Omental fat pad (tissue), 4 donors: ENCODE measurements around the gene TTC7B. TPM values are rescaled to one million over a fixed set of nuclear protein-coding genes. Genes with fewer than 3 reads are reported as not detected.

Experiments used
- ATAC-seq: fragments of 150-250 bp; one replicate; pipeline ENCODE4 v1.9.1; 2016; ENCODE audit warnings: mild to moderate bottlenecking, moderate library complexity; ENCODE audit not compliant: low FRiP score
- DNase-seq: peaks from one replicate; pipeline ENCODE4 v3.0.0-alpha.2; 2019; ENCODE audit warnings: low spot score
- total RNA-seq, 4 donors: library from RNA; depleted of rRNA; stranded (reverse); fragments of >200 nt; gene quantifications; one replicate each; pipeline ENCODE4 v1.1.0, GENCODE V29; 2016
- TF ChIP-seq, protein P1 (sequence below), 3 donors: fragments of 450-650 bp; IDR thresholded peaks; one replicate each; pipeline ENCODE4 v1.5.1; 2016 to 2017; ENCODE audit warnings: antibody characterized with exemption in 3 of 3, mild to moderate bottlenecking in 3 of 3, moderate library complexity in 2 of 3

The TTC7B gene
- total RNA-seq, 4 donors from 2014 or later, result 31.9 to 56.3 (median 38.4) TPM

DNA sequence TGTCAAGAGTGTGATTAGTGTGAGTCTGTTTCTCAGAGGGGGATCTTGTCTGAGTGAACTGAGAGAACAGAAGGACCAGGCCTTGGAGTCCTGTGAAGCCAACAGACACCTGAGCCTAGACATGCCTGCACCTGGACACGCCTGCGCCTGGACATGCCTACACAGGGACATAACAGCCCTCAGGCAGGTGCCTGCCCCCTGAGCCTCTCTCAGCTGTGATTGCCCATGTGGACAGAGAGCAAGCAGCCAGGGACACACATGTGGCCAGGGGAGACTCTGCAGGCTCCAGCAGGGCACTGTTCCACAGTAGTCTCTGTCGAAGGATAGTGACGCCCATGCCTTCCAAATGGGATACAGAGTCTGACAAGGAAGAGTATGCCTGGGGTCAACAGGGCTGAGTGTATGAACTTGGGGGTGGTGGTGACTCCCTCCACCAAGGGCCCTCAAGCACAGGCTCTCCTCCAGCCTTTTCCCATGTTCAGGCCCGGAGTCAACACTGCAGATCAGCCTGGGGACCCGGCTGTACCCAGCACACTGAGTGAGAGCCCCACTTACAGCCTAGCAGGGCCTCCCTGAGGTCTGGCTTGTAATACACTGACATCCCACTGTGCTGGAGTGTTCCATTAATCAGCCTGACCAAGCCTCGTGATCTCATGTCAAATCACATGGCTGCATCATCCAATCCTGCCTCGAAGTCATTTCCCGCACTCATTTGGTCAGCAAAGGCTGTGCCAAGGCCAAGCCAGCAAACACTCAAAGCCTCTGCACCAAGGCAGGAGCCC, 246.4 kb downstream of the TTC7B start:
- no peak for DNase-seq
- no peak for ATAC-seq
- TF ChIP-seq, protein P1, sequence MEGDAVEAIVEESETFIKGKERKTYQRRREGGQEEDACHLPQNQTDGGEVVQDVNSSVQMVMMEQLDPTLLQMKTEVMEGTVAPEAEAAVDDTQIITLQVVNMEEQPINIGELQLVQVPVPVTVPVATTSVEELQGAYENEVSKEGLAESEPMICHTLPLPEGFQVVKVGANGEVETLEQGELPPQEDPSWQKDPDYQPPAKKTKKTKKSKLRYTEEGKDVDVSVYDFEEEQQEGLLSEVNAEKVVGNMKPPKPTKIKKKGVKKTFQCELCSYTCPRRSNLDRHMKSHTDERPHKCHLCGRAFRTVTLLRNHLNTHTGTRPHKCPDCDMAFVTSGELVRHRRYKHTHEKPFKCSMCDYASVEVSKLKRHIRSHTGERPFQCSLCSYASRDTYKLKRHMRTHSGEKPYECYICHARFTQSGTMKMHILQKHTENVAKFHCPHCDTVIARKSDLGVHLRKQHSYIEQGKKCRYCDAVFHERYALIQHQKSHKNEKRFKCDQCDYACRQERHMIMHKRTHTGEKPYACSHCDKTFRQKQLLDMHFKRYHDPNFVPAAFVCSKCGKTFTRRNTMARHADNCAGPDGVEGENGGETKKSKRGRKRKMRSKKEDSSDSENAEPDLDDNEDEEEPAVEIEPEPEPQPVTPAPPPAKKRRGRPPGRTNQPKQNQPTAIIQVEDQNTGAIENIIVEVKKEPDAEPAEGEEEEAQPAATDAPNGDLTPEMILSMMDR (IDR thresholded peaks at IDR 0.05), result no peak

- TF ChIP-seq, protein P1 (IDR thresholded peaks at IDR 0.05), result no peak
- ATAC-seq (no peak), DNase-seq (no peak)
Observed at GRCh38 chr14:90569201-90569600, 247.0 kb downstream of the TTC7B start.

DNA sequence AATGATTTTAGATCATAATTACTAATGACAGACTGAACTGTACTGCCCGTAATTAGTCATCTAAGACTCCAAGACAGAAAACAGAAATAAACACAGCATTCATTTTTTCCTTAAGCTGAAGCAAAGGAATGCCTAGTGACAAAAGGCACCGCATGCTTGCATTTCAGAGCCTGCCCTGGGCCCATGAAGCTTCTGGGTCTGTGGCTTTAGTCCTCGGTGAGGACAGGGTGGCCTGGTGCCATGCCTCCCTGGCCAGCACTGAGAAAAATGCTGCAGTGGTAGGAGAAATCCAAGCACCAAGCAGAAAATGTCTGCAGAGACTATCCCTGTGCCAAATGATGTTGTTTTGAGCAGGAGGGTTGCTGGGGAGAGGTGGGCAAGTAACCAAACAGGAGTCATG, 247.8 kb downstream of the TTC7B start:
- TF ChIP-seq, protein P1 (IDR thresholded peaks at IDR 0.05), result no peak
- ATAC-seq, result no peak
- DNase-seq, result no peak

GRCh38 chr14:90567991-90568390, 248.2 kb downstream of the TTC7B start:
- ATAC-seq, result no peak
- DNase-seq, result no peak
- TF ChIP-seq, protein P1 (IDR thresholded peaks at IDR 0.05), result no peak

DNA sequence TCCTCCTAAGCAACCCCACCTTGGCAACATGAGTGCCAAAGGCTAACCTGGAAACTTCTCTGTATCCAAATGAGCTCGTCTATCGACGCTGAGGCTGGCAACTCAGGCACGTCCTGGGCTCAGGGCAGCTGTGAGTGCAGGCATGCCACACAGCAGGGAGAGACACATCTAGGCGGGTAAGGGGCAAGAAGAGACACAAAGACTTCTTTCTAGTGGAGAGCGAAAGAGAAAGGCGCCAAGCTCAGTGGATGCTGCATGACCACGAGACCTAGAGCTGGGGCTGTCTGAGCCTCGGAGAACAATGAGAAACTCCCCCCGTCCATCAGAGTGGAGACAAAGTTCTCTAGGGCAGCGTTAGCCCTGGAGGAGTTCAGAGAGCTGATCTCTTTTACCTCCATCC, 249.0 kb downstream of the TTC7B start:
- no peak for DNase-seq
- no peak for ATAC-seq
- TF ChIP-seq, protein P1 (IDR thresholded peaks at IDR 0.05), result no peak

- DNase-seq (no peak), ATAC-seq (no peak)
- TF ChIP-seq, protein P1 (IDR thresholded peaks at IDR 0.05), result no peak
Observed at GRCh38 chr14:90566481-90566880, 249.7 kb downstream of the TTC7B start.

DNA sequence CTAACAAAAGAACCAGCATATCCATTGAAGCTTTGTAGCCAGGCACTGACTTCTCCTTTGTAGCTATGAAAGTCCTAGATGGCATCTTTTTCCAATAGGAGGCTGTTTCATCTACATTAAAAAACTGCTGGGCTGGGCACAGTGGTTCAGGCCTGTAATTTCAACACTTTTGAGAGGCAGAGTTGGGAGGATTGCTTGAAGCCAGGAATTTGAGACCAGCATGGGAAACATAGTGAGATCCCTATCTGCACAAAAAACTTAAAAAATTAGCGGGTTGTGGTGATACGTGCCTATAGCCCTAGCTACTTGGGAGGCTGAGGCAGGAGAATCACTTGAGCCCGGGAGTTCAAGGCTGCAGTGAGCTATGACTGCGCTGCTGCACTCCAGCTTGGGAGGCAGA, 251.7 kb downstream of the TTC7B start:
- ATAC-seq (no peak), DNase-seq (no peak)
- TF ChIP-seq, protein P1 (IDR thresholded peaks at IDR 0.05), result no peak
